Choroid plexus epithelial cell (primary cell): ENCODE measurements around the gene CALU.

Source experiments
- DNase-seq: peaks from one replicate; pipeline ENCODE4 v3.0.0-alpha.2; 2010; ENCODE audit warnings: low read depth
- H3K4me3 ChIP-seq: 2 replicates; pipeline ENCODE4 v1.5.1; 2011; ENCODE audit warnings: low read depth, mild to moderate bottlenecking, control low read depth, low read length, moderate library complexity
- CTCF ChIP-seq: conservative IDR thresholded peaks from 2 replicates; pipeline ENCODE4 v1.5.1; 2011; ENCODE audit warnings: low read depth, mild to moderate bottlenecking, control low read depth, inconsistent platforms, low read length, moderate library complexity

CALU gene

GRCh38 chr7:128729494-128729893, 9.7 kb upstream of the CALU start:
- DNase-seq, result no peak
- no peak overlapping the region for H3K4me3 ChIP-seq
- no peak for TF ChIP-seq CTCF

- H3K4me3 ChIP-seq, result no peak overlapping the region
- no peak for TF ChIP-seq CTCF
- no peak for DNase-seq
Observed at GRCh38 chr7:128731184-128731583, 8.0 kb upstream of the CALU start.

GRCh38 chr7:128732521-128733277, 6.5 kb upstream of the CALU start:
- DNase-seq, result no peak
- TF ChIP-seq CTCF, result peak; percentile 3
- no peak overlapping the region for H3K4me3 ChIP-seq

GRCh38 chr7:128733278-128733645, 5.9 kb upstream of the CALU start:
- TF ChIP-seq CTCF, result no peak
- no peak for DNase-seq

GRCh38 chr7:128734890-128735289, 4.3 kb upstream of the CALU start:
- no peak for DNase-seq
- no peak for TF ChIP-seq CTCF
- H3K4me3 ChIP-seq, result no peak overlapping the region

More at GRCh38 chr7:128733278-128733645, 5.9 kb upstream of the CALU start:
- H3K4me3 ChIP-seq, result no peak overlapping the region

GRCh38 chr7:128735436-128735835, 3.7 kb upstream of the CALU start:
- TF ChIP-seq CTCF, result no peak
- no peak for DNase-seq
- H3K4me3 ChIP-seq, result no peak overlapping the region

GRCh38 chr7:128737441-128737840, 1.7 kb upstream of the CALU start:
- H3K4me3 ChIP-seq, result no peak overlapping the region
- TF ChIP-seq CTCF, result no peak
- DNase-seq, result no peak
